Mucosa of rectum (tissue), 2 donors: Measurements from ENCODE around the gene MSH3.

Experiments
- H3K27ac ChIP-seq, 2 donors: one replicate each; pipeline ENCODE4 v1.7.0; 2013; ENCODE audit warnings: inconsistent platforms in 2 of 2, low read depth in 2 of 2, low read length in 2 of 2
- H3K27me3 ChIP-seq, 2 donors: one replicate each; pipeline ENCODE4 v1.7.0; 2013; ENCODE audit warnings: low read length in 2 of 2; ENCODE audit not compliant: control insufficient read depth in 2 of 2, insufficient read depth in 2 of 2
- H3K36me3 ChIP-seq, 2 donors: one replicate each; pipeline ENCODE4 v1.7.0; 2013; ENCODE audit warnings: low read length in 2 of 2; ENCODE audit not compliant: control insufficient read depth in 2 of 2, insufficient read depth in 2 of 2
- H3K4me1 ChIP-seq, 2 donors: one replicate each; pipeline ENCODE4 v1.7.0; 2013; ENCODE audit warnings: low read length in 2 of 2, mild to moderate bottlenecking in 1 of 2; ENCODE audit not compliant: control insufficient read depth in 2 of 2, insufficient read depth in 2 of 2
- H3K4me3 ChIP-seq, 2 donors: one replicate each; pipeline ENCODE4 v1.7.0; 2013; ENCODE audit warnings: low read length in 2 of 2
- H3K9ac ChIP-seq, 2 donors: one replicate each; pipeline ENCODE4 v1.7.0; 2013; ENCODE audit warnings: low read length in 2 of 2, low read depth in 1 of 2, mild to moderate bottlenecking in 1 of 2
- H3K9me3 ChIP-seq, 2 donors: one replicate each; pipeline ENCODE4 v1.7.0; 2013; ENCODE audit warnings: low read length in 2 of 2; ENCODE audit not compliant: control insufficient read depth in 2 of 2
- donor health status: healthy.
- donor health status: Normal muscosa, but diverticular disease.

Gene MSH3

GRCh38 chr5:80703747-80704146 is 49.3 kb downstream of the MSH3 start:
- Histone ChIP-seq H3K36me3 (peaks cover 4 to 7% of the 10 kb centered on the region in 2 donors), H3K9ac (no peak overlapping the region), H3K27me3 (no peaks in the 10 kb centered on the region), H3K4me1 (peaks cover 0 to 4% of the 10 kb centered on the region in 2 donors), H3K27ac (no peak overlapping the region), H3K4me3 (no peak overlapping the region), H3K9me3 (no peaks in the 10 kb centered on the region)

GRCh38 chr5:80704221-80704620 is 49.8 kb downstream of the MSH3 start:
- Histone ChIP-seq H3K27me3 (no peaks in the 10 kb centered on the region), H3K9ac (no peak overlapping the region), H3K4me1 (peaks cover 0 to 4% of the 10 kb centered on the region in 2 donors), H3K27ac (no peak overlapping the region), H3K4me3 (no peak overlapping the region), H3K9me3 (no peaks in the 10 kb centered on the region), H3K36me3 (peaks cover 7% of the 10 kb centered on the region in 2 donors)

DNA sequence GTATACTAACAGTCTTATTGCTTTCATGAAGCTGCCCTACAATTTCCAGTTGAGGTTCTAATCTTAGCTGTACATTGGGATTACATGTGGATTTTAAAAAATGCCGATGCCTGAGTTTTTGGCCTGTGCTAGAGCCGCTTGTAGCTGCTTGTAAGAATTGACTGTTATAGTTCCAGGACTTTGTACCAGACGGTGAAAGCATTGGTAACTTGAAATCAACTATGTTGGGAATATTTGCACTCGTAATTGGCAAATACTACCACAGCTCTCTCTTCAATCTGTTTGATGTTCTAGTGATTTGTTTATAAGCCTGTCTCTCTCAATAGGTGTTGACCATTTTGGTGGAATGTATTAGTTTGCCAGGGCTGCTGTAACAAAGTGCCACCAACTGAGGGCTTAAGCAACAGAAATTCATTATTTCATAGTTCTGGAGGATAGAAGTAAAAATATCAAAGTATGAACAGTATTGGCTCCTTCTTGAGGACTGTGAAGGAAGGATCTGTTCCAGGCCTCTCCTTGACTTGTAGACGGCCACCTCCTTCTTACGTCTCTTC is 50.8 kb downstream of the MSH3 start:
- H3K27ac ChIP-seq, result no peak overlapping the region
- H3K27me3 ChIP-seq, result no peaks in the 10 kb centered on the region
- H3K36me3 ChIP-seq, result peaks cover 10 to 11% of the 10 kb centered on the region in 2 donors
- no peaks in the 10 kb centered on the region for H3K9me3 ChIP-seq
- no peak overlapping the region for H3K9ac ChIP-seq
- no peak overlapping the region for H3K4me3 ChIP-seq
- H3K4me1 ChIP-seq, result peaks cover 0 to 4% of the 10 kb centered on the region in 2 donors

- Histone ChIP-seq H3K36me3 (peaks cover 10 to 11% of the 10 kb centered on the region in 2 donors), H3K27me3 (no peaks in the 10 kb centered on the region), H3K27ac (no peak overlapping the region), H3K4me1 (peaks cover 0 to 6% of the 10 kb centered on the region in 2 donors), H3K9ac (no peak overlapping the region), H3K4me3 (no peak overlapping the region), H3K9me3 (no peaks in the 10 kb centered on the region)
Measured at GRCh38 chr5:80705801-80706200, 51.3 kb downstream of the MSH3 start.

- Histone ChIP-seq H3K27ac (no peak overlapping the region), H3K4me1 (peaks cover 0 to 6% of the 10 kb centered on the region in 2 donors), H3K9me3 (no peaks in the 10 kb centered on the region)
Measured at GRCh38 chr5:80706835-80707447, 52.5 kb downstream of the MSH3 start.

GRCh38 chr5:80707645-80708044 is 53.2 kb downstream of the MSH3 start:
- Histone ChIP-seq H3K27ac (no peak overlapping the region), H3K36me3 (peaks cover 8% of the 10 kb centered on the region in 2 donors), H3K27me3 (no peaks in the 10 kb centered on the region), H3K9ac (no peak overlapping the region), H3K4me1 (peaks cover 0 to 6% of the 10 kb centered on the region in 2 donors), H3K4me3 (no peak overlapping the region), H3K9me3 (no peaks in the 10 kb centered on the region)

More at GRCh38 chr5:80706835-80707447, 52.5 kb downstream of the MSH3 start:
- H3K4me3 ChIP-seq, result no peak overlapping the region
- H3K27me3 ChIP-seq, result no peaks in the 10 kb centered on the region
- no peak overlapping the region for H3K9ac ChIP-seq
- H3K36me3 ChIP-seq, result peaks cover 11 to 12% of the 10 kb centered on the region in 2 donors

- no peak overlapping the region for H3K4me3 ChIP-seq
- no peaks in the 10 kb centered on the region for H3K9me3 ChIP-seq
- H3K36me3 ChIP-seq, result peaks cover 4 to 11% of the 10 kb centered on the region in 2 donors
- no peaks in the 10 kb centered on the region for H3K27me3 ChIP-seq
- H3K4me1 ChIP-seq, result peaks cover 0 to 2% of the 10 kb centered on the region in 2 donors
- H3K9ac ChIP-seq, result no peak overlapping the region
- no peak overlapping the region for H3K27ac ChIP-seq
Measured at GRCh38 chr5:80711216-80711615, 56.8 kb downstream of the MSH3 start.

DNA sequence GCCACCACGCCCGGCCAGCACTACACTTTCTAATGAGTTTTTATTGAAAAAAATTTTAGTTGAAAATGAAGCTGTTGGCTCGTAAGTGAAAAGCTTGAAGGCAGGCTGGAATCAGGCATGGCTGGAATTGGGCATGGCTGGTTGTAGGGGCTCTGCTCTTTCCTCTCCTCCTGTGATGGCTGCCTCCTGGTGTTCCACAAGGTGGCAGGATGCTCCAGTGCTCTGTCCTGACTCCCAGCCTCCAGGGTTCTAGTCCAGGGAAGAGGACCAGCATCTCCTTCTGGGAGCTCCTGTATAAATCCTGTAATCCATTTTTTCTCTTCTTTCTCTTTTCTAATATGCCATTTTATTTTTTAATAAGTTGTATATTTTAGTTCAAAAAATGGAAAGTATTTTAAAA is 57.5 kb downstream of the MSH3 start:
- H3K4me1 ChIP-seq, result peaks cover 0 to 2% of the 10 kb centered on the region in 2 donors

GRCh38 chr5:80712919-80713318 is 58.5 kb downstream of the MSH3 start:
- H3K9ac ChIP-seq, result no peak overlapping the region
- H3K27ac ChIP-seq, result no peak overlapping the region
- H3K27me3 ChIP-seq, result no peaks in the 10 kb centered on the region
- H3K36me3 ChIP-seq, result peaks cover 4 to 12% of the 10 kb centered on the region in 2 donors
- H3K4me3 ChIP-seq, result no peak overlapping the region
- peaks cover 0 to 2% of the 10 kb centered on the region in 2 donors for H3K4me1 ChIP-seq
- no peaks in the 10 kb centered on the region for H3K9me3 ChIP-seq

More for the DNA sequence above, 57.5 kb downstream of the MSH3 start:
- Histone ChIP-seq H3K9me3 (no peaks in the 10 kb centered on the region), H3K27ac (no peak overlapping the region), H3K4me3 (no peak overlapping the region), H3K9ac (no peak overlapping the region), H3K27me3 (no peaks in the 10 kb centered on the region), H3K36me3 (peaks cover 4 to 11% of the 10 kb centered on the region in 2 donors)

- Histone ChIP-seq H3K27ac (no peak overlapping the region), H3K27me3 (no peaks in the 10 kb centered on the region), H3K4me3 (no peak overlapping the region), H3K9me3 (no peaks in the 10 kb centered on the region), H3K4me1 (peaks cover 0 to 2% of the 10 kb centered on the region in 2 donors), H3K36me3 (peaks cover 4 to 13% of the 10 kb centered on the region in 2 donors), H3K9ac (no peak overlapping the region)
Measured at GRCh38 chr5:80713631-80714030, 59.2 kb downstream of the MSH3 start.
